ENCODE results near the gene NBAS. TPM values are rescaled to one million over a fixed set of nuclear protein-coding genes. Genes with fewer than 3 reads are reported as not detected.

Gene NBAS
- total RNA-seq, 1 donor from 2014 or later = 52.9 TPM

DNA sequence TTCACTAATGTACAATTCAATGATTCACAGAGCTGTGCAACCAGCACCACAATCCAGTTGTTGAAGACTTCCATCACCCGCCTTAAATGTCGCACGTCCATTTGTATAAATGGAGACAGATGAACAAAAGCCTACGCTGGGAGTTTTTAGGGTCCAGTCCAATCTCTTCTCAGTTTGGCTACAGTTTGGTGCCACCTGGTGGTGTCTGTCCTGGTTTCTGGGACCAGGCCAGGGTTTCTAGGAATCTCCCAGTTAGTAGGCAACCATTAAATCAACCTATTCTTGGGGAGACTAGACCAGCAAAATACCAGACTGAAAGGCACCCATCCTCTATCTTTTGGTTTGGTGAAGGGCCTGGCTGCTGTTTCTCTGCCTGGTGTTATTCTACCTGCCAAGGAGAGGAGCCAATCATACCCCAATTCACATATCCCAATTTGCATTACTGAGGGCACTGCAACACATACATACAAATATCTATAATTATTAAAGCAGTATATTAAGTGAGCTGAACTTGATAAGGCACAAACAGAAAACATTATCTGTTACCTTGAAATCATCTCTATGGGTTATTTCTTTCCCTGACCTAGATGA lies 27.3 kb upstream of the NBAS start:
- Mint-ChIP-seq H3K36me3 (no peaks in the 10 kb centered on the region), H3K4me1 (peaks cover 13% of the 10 kb centered on the region), H3K27ac (no peak overlapping the region), H3K9me3 (no peaks in the 10 kb centered on the region), H3K27me3 (ENCODE audit: low read depth) (peaks cover 3% of the 10 kb centered on the region), H3K4me3 (no peak overlapping the region)
- TF ChIP-seq, protein P1, sequence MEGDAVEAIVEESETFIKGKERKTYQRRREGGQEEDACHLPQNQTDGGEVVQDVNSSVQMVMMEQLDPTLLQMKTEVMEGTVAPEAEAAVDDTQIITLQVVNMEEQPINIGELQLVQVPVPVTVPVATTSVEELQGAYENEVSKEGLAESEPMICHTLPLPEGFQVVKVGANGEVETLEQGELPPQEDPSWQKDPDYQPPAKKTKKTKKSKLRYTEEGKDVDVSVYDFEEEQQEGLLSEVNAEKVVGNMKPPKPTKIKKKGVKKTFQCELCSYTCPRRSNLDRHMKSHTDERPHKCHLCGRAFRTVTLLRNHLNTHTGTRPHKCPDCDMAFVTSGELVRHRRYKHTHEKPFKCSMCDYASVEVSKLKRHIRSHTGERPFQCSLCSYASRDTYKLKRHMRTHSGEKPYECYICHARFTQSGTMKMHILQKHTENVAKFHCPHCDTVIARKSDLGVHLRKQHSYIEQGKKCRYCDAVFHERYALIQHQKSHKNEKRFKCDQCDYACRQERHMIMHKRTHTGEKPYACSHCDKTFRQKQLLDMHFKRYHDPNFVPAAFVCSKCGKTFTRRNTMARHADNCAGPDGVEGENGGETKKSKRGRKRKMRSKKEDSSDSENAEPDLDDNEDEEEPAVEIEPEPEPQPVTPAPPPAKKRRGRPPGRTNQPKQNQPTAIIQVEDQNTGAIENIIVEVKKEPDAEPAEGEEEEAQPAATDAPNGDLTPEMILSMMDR (IDR thresholded peaks at IDR 0.05; ENCODE audit: unreplicated experiment) = peak; percentile 56
- DNase-seq (ENCODE audit: low spot score in 2 of 2, unreplicated experiment in 2 of 2) = peak; percentile 31 to 68

DNA sequence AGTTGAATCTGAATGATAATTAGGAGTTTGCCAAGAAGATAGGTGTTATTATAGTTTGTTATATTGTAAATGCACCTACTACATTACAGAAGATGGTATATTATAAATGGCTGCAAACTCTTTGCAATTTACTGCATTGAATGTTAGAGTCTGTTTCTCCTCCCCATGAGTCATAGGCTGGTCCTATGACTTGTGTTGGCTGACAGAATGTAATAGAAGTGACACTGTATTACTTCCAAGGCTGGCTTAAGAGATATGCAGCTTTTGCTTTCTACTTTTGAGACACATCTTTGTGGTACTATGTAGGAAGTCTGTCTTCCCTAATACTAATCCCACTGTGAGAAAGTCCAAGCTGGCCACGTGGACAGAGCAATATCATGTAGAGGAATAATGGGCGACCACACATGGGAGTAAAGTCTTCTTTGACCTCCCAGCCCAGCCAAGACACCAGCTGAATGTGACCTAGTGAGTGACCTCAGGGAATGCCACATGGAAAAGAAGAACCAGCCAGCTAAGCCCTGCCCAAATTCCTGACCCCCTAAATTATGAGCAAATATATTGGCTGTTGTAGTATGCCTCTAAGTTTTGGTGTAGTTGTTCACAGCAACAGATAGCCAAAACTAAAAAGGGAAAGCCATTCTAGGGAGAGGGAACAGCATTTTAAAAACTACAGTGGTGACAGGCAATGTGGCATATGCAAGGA lies 23.8 kb upstream of the NBAS start:
- Mint-ChIP-seq H3K27me3 (ENCODE audit: low read depth) (peaks cover 3% of the 10 kb centered on the region), H3K4me3 (no peak overlapping the region), H3K27ac (no peak overlapping the region), H3K9me3 (no peaks in the 10 kb centered on the region), H3K4me1 (no peaks in the 10 kb centered on the region), H3K36me3 (no peaks in the 10 kb centered on the region)
- DNase-seq (ENCODE audit: low spot score in 2 of 2, unreplicated experiment in 2 of 2) = no peak
- TF ChIP-seq, protein P1 (IDR thresholded peaks at IDR 0.05; ENCODE audit: unreplicated experiment) = no peak

DNA sequence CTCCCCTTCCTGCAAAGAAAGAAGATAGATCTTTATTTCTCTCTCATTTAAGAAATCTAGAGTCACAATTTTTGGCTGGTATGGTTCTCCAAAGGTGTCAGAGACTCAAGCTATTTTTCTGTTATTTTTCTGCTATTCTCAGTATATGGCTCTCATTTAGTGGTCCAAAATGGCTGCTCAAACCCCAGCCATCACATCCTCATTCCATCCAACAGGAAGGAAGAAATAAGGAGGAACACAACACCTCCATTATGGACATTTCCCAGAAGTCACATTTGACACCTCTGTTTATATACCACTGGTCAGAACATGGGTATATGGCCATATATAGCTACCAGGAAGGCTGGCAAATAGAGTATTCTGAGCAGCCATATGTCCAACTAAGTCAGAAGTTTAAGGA lies 23.2 kb upstream of the NBAS start:
- DNase-seq (ENCODE audit: low spot score in 2 of 2, unreplicated experiment in 2 of 2) = no peak
- Mint-ChIP-seq H3K9me3 (no peaks in the 10 kb centered on the region), H3K36me3 (no peaks in the 10 kb centered on the region), H3K4me1 (no peaks in the 10 kb centered on the region), H3K4me3 (no peak overlapping the region), H3K27me3 (ENCODE audit: low read depth) (peaks cover 3% of the 10 kb centered on the region), H3K27ac (no peak overlapping the region)
- TF ChIP-seq, protein P1 (IDR thresholded peaks at IDR 0.05; ENCODE audit: unreplicated experiment) = no peak

DNA sequence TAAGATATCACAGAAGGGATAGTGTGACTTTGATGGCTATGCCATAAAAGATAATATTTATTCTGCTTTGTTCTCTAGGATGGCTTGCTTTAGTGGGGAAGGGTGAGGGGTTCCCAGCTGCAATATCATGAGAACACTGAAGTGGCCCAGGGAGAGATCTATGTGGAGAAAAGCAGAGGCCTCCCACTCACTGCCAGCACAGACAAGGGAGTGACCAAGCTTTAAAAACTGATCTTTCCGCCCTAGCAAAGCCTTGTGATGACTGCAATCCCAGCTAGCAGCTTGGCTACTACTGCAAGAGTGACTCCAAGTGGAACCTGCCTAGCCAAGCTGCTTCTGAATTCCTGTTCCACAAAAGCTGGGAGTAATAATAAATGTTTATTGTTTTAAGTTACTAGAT lies 22.7 kb upstream of the NBAS start:
- peaks cover 3% of the 10 kb centered on the region for H3K27me3 Mint-ChIP-seq (ENCODE audit: low read depth)
- no peaks in the 10 kb centered on the region for H3K9me3 Mint-ChIP-seq
- TF ChIP-seq, protein P1 (IDR thresholded peaks at IDR 0.05; ENCODE audit: unreplicated experiment) = no peak
- no peaks in the 10 kb centered on the region for H3K4me1 Mint-ChIP-seq
- no peaks in the 10 kb centered on the region for H3K36me3 Mint-ChIP-seq
- no peak for DNase-seq (ENCODE audit: low spot score in 2 of 2, unreplicated experiment in 2 of 2)
- no peak overlapping the region for H3K27ac Mint-ChIP-seq
- H3K4me3 Mint-ChIP-seq = no peak overlapping the region

DNA sequence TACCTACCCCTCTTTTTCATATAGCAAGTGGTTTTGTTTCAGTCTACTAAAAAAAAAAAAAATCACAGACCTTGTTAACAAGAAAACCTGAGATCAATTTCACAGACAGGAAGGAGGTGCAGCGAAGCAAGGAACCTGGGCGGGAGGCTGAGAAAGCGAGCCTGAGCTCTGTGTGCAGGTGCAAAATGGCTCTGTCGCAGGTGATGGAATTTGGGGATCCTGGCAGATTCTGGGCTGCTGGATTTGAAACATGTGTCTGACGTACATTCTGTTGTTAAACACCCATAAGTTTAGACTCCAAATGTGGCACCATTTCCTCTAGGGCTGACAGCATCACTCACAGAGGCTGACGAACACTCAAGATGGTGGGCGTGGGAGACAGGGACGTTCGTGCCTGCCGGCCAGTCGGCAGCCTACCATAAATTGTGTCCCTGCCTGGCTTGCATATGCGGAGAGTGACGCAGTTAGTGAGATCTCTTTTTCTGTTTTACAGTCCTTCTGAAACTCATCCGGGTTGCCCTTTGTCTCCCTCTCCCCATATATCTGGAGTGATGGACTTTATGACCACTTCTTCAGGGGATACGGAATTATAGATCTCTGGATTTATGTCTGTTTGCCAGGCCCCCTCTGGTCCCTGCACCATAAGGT lies 21.7 kb upstream of the NBAS start:
- H3K36me3 Mint-ChIP-seq = no peaks in the 10 kb centered on the region
- H3K4me1 Mint-ChIP-seq = no peaks in the 10 kb centered on the region
- DNase-seq (ENCODE audit: low spot score in 2 of 2, unreplicated experiment in 2 of 2) = no peak
- H3K4me3 Mint-ChIP-seq = no peak overlapping the region
- H3K27ac Mint-ChIP-seq = no peak overlapping the region
- TF ChIP-seq, protein P1 (IDR thresholded peaks at IDR 0.05; ENCODE audit: unreplicated experiment) = no peak
- no peaks in the 10 kb centered on the region for H3K9me3 Mint-ChIP-seq
- H3K27me3 Mint-ChIP-seq (ENCODE audit: low read depth) = peaks cover 3% of the 10 kb centered on the region

Data from mesothelial cell of epicardium (in vitro differentiated cells).